Spleen (tissue), 11 donors: ENCODE data around the gene CCDC192. TPM values are rescaled to one million over a fixed set of nuclear protein-coding genes. Genes with fewer than 3 reads are reported as not detected.
"Not testable (repeated sequence)": the region's sequence is repeated elsewhere in the genome, so short reads cannot be mapped to it uniquely, and the experiment has no call there.

ENCODE experiments used
- DNase-seq: peaks from one replicate; pipeline ENCODE4 v3.0.0-alpha.2; 2020
- H3K27ac ChIP-seq, 8 donors: fragments of 200-600 bp; sonication (generic) in 7 of 8; 1 replicate in 4 of 8; 2 replicates in 4 of 8; pipeline versions ENCODE4 v1.5.0 to v1.8.0; 2016 to 2021; ENCODE audit warnings: inconsistent platforms in 4 of 8, mild to moderate bottlenecking in 4 of 8, moderate library complexity in 1 of 8
- H3K27me3 ChIP-seq, 7 donors: fragments of 200-600 bp; sonication (generic) in 6 of 7; replicated peaks in 1 of 7; 1 replicate in 4 of 7; 2 replicates in 3 of 7; pipeline versions ENCODE4 v1.5.0 to v1.8.0; 2016 to 2021; ENCODE audit warnings: inconsistent platforms in 3 of 7, mild to moderate bottlenecking in 1 of 7
- H3K36me3 ChIP-seq, 6 donors: fragments of 200-600 bp; sonication (generic) in 5 of 6; 1 replicate in 4 of 6; 2 replicates in 2 of 6; pipeline versions ENCODE4 v1.5.0 to v1.8.0; 2016 to 2021; ENCODE audit warnings: inconsistent platforms in 2 of 6
- H3K4me1 ChIP-seq, 6 donors: fragments of 200-600 bp; sonication (generic) in 5 of 6; 1 replicate in 3 of 6; 2 replicates in 3 of 6; pipeline versions ENCODE4 v1.5.0 to v1.8.0; 2016 to 2021; ENCODE audit warnings: inconsistent platforms in 3 of 6
- H3K4me3 ChIP-seq, 8 donors: fragments of 200-600 bp; sonication (generic) in 7 of 8; 1 replicate in 4 of 8; 2 replicates in 4 of 8; pipeline versions ENCODE4 v1.5.0 to v1.8.0; 2016 to 2021; ENCODE audit warnings: inconsistent platforms in 4 of 8, mild to moderate bottlenecking in 4 of 8, moderate library complexity in 2 of 8
- H3K9me3 ChIP-seq, 8 donors: fragments of 200-600 bp; sonication (generic) in 7 of 8; 1 replicate in 4 of 8; 2 replicates in 4 of 8; pipeline versions ENCODE4 v1.5.0 to v1.8.0; 2016 to 2021; ENCODE audit warnings: inconsistent platforms in 4 of 8
- CTCF ChIP-seq, 11 experiments: fragments of 200-600 bp in 7 of 11; fragments of 450-650 bp in 4 of 11; sonication (generic) in 4 of 11; IDR thresholded peaks in 8 of 11; conservative IDR thresholded peaks in 3 of 11; 1 replicate in 7 of 11; 2 replicates in 4 of 11; pipeline versions ENCODE4 v1.4.0 to v1.8.0; 2016 to 2021; ENCODE audit warnings: antibody characterized with exemption in 11 of 11, inconsistent platforms in 4 of 11, mild to moderate bottlenecking in 1 of 11
- POLR2A ChIP-seq, 3 donors: fragments of 450-650 bp; IDR thresholded peaks; one replicate each; pipeline ENCODE4 v1.5.1; 2017; ENCODE audit warnings: antibody characterized with exemption in 3 of 3, mild to moderate bottlenecking in 1 of 3
- POLR2AphosphoS5 ChIP-seq, 3 donors: sonication (generic); formaldehyde crosslinking; IDR thresholded peaks; one replicate each; pipeline ENCODE4 v1.5.1; 2017; ENCODE audit warnings: antibody characterized with exemption in 3 of 3
- WGBS, 5 donors: extraction: QIAGEN DNeasy Blood & Tissue Kit in 3 of 5; methylation state at CpG; one replicate each; pipeline versions ENCODE4 v1.1.5 to v1.1.7; 2013 to 2018; 5-methylcytosine and 5-hydroxymethylcytosine counted together
- intact Hi-C: fragments of 100-400 bp; cut with DNase I; formaldehyde crosslinking; loops from one replicate; pipeline ENCODE4 v1.15.0; 2023; ENCODE audit warnings: low total_unique reads
- polyA plus RNA-seq, 3 donors: library from polyadenylated mRNA; stranded (reverse); fragments of 200-250 nt; gene quantifications; one replicate each; pipeline ENCODE4 v1.2.1, GENCODE V29; 2013
- total RNA-seq, 7 donors: library from RNA; depleted of rRNA in 3 of 7; stranded (reverse); fragments of >200 nt in 3 of 7; fragmentation: NEBNext Ultra II Directional in 4 of 7; extraction: Animal tissue kit (Norgen Biotek cat#: 25700) in 4 of 7; gene quantifications; one replicate each; pipeline versions ENCODE4 v1.1.0 to v1.2.1, GENCODE V29; 2016 to 2021
- donor health status: healthy with polysubstance abuse.
- donor health status: DM: no; HTN: no; CAD: no; lungs with moderate emphysema.
- donor health status: DM: no; HTN: no; CAD: no.
- donor health status: Bipolar disorder and iron deficiency.
- donor health status: healthy.
- donor health status: DM: no; HTN: no; CAD: no.
- donor health status: DM: yes; HTN: yes; CAD: no.

The CCDC192 gene
- total and polyA plus RNA-seq, 10 donors = not detected

- Histone ChIP-seq H3K9me3 (no peaks in the 10 kb centered on the region), H3K4me3 (no peak overlapping the region), H3K27me3 (no peaks in the 10 kb centered on the region), H3K36me3 (no peaks in the 10 kb centered on the region), H3K4me1 (no peaks in the 10 kb centered on the region), H3K27ac (no peak overlapping the region)
- intact Hi-C loops = no loop called here
- 60 to 72% (median 64%) methylated on average over 2 of the region's 2 CpGs for WGBS, 5 donors
- DNase-seq = no peak
- TF ChIP-seq POLR2A (IDR thresholded peaks at IDR 0.05) (no peak), CTCF (IDR thresholded peaks at IDR 0.05 in 8 of 11, conservative IDR thresholded peaks at IDR 0.05 in 3 of 11) (no peak), POLR2AphosphoS5 (IDR thresholded peaks at IDR 0.05) (no peak)
These were observed 29.9 kb upstream of the CCDC192 start for GRCh38 chr5:127673117-127673800.

- H3K27ac ChIP-seq, DNase-seq, H3K27me3 ChIP-seq, H3K9me3 ChIP-seq, H3K4me1 ChIP-seq, intact Hi-C loops, H3K4me3 ChIP-seq, H3K36me3 ChIP-seq: not testable (repeated sequence)
These were observed 26.2 kb upstream of the CCDC192 start for GRCh38 chr5:127676951-127677350.

- H3K27ac ChIP-seq, H3K9me3 ChIP-seq, intact Hi-C loops, DNase-seq, H3K4me1 ChIP-seq, H3K27me3 ChIP-seq, H3K36me3 ChIP-seq, H3K4me3 ChIP-seq: not testable (repeated sequence)
- 65 to 79% (median 69%) methylated on average over 3 of the region's 3 CpGs for WGBS, 5 donors
These were observed 23.4 kb upstream of the CCDC192 start for GRCh38 chr5:127679691-127680330.

GRCh38 chr5:127680595-127680994 lies 22.6 kb upstream of the CCDC192 start:
- H3K4me3 ChIP-seq = no peak overlapping the region
- no peaks in the 10 kb centered on the region for H3K27me3 ChIP-seq
- no peaks in the 10 kb centered on the region for H3K9me3 ChIP-seq
- intact Hi-C loops = no loop called here
- H3K4me1 ChIP-seq = no peaks in the 10 kb centered on the region
- no peak overlapping the region for H3K27ac ChIP-seq
- no peak for DNase-seq
- no peaks in the 10 kb centered on the region for H3K36me3 ChIP-seq
- TF ChIP-seq POLR2AphosphoS5 (IDR thresholded peaks at IDR 0.05) (no peak), POLR2A (IDR thresholded peaks at IDR 0.05) (no peak), CTCF (IDR thresholded peaks at IDR 0.05 in 8 of 11, conservative IDR thresholded peaks at IDR 0.05 in 3 of 11) (no peak)
- WGBS, 5 donors = 69 to 92% (median 89%) methylated on average over 1 of the region's 1 CpG

- H3K27ac ChIP-seq = no peak overlapping the region
- no peaks in the 10 kb centered on the region for H3K4me1 ChIP-seq
- 76 to 88% (median 77%) methylated on average over 4 of the region's 4 CpGs for WGBS, 5 donors
- DNase-seq = no peak
- TF ChIP-seq POLR2A (IDR thresholded peaks at IDR 0.05) = no peak
- no peak for TF ChIP-seq POLR2AphosphoS5 (IDR thresholded peaks at IDR 0.05)
- no peak for TF ChIP-seq CTCF (IDR thresholded peaks at IDR 0.05 in 8 of 11, conservative IDR thresholded peaks at IDR 0.05 in 3 of 11)
- H3K27me3 ChIP-seq = no peaks in the 10 kb centered on the region
- intact Hi-C loops = no loop called here
- no peak overlapping the region for H3K4me3 ChIP-seq
- H3K9me3 ChIP-seq = no peaks in the 10 kb centered on the region
- no peaks in the 10 kb centered on the region for H3K36me3 ChIP-seq
These were observed 20.2 kb upstream of the CCDC192 start for GRCh38 chr5:127683008-127683407.
